Ovary (tissue), 9 donors: ENCODE data around the gene SRSF7. TPM values are rescaled to one million over a fixed set of nuclear protein-coding genes. Genes with fewer than 3 reads are reported as not detected.

ENCODE experiments used
- DNase-seq, 5 donors: peaks; one replicate each; pipeline ENCODE4 v3.0.0-alpha.2; 2019 to 2020
- H3K27ac ChIP-seq, 2 donors: fragments of 200-600 bp; one replicate each; pipeline versions ENCODE4 v1.5.1 to v1.8.0; 2019 to 2022
- H3K27me3 ChIP-seq: fragments of 200-600 bp; one replicate; pipeline ENCODE4 v1.8.0; 2022
- H3K36me3 ChIP-seq: fragments of 200-600 bp; sonication (generic); one replicate; pipeline ENCODE4 v1.5.1; 2019
- H3K4me1 ChIP-seq: one replicate; pipeline ENCODE4 v1.8.1; 2013; ENCODE audit warnings: mild to moderate bottlenecking, moderate library complexity; ENCODE audit not compliant: insufficient read depth
- H3K4me3 ChIP-seq: fragments of 200-600 bp; sonication (generic); one replicate; pipeline ENCODE4 v1.5.1; 2017
- H3K9me3 ChIP-seq, 2 donors: fragments of 200-600 bp in 1 of 2; sonication (generic) in 1 of 2; one replicate each; pipeline versions ENCODE4 v1.5.1 to v1.8.1; 2013 to 2019; ENCODE audit warnings: mild to moderate bottlenecking in 1 of 2, moderate library complexity in 1 of 2
- CTCF ChIP-seq, 3 donors: fragments of 450-650 bp in 2 of 3; fragments of 200-600 bp in 1 of 3; IDR thresholded peaks; one replicate each; pipeline versions ENCODE4 v1.5.1 to v1.8.0; 2016 to 2022; ENCODE audit warnings: antibody characterized with exemption in 3 of 3, mild to moderate bottlenecking in 1 of 3
- EP300 ChIP-seq: sonication (generic); formaldehyde crosslinking; IDR thresholded peaks from one replicate; pipeline ENCODE4 v1.6.1; 2017; ENCODE audit warnings: antibody characterized with exemption
- POLR2A ChIP-seq: fragments of 450-650 bp; IDR thresholded peaks from one replicate; pipeline ENCODE4 v1.6.1; 2017; ENCODE audit warnings: antibody characterized with exemption, mild to moderate bottlenecking, moderate library complexity
- WGBS, 3 donors: extraction: QIAGEN DNeasy Blood & Tissue Kit in 1 of 3; methylation state at CpG; one replicate each; pipeline versions ENCODE4 v1.1.5 to v1.1.7; 2013 to 2017; 5-methylcytosine and 5-hydroxymethylcytosine counted together
- intact Hi-C, 4 donors: fragments of 100-400 bp; cut with DNase I; formaldehyde crosslinking; loops; one replicate each; pipeline versions ENCODE4 v1.11.0 to v1.15.1; 2022 to 2023
- polyA plus RNA-seq, 2 donors: library from polyadenylated mRNA; stranded (reverse); fragments of 200-250 nt in 1 of 2; fragments of 350-450 nt in 1 of 2; fragmentation: Illumina TruSeq in 1 of 2; extraction: RNeasy Lipid Tissue Mini Kit (QIAGEN cat#74804) in 1 of 2; gene quantifications; one replicate each; pipeline ENCODE4 v1.2.3, GENCODE V29; 2013 to 2014
- total RNA-seq, 7 donors: library from RNA; depleted of rRNA in 2 of 7; stranded (reverse); fragments of >200 nt in 2 of 7; fragmentation: NEBNext Ultra II Directional in 3 of 7; extraction: Animal tissue kit (Norgen Biotek cat#: 25700) in 3 of 7; gene quantifications; one replicate each; pipeline versions ENCODE4 v1.1.0 to v1.2.4, GENCODE V29; 2016 to 2023
- donor health status: DM: no; HTN: no; CAD: no; lungs with moderate emphysema.
- donor health status: DM: no; HTN: no; CAD: no.
- donor health status: Bipolar disorder and iron deficiency.
- donor health status: DM: yes; HTN: yes; CAD: no.
- donor health status: DM: no; HTN: no; CAD: no.
- donor health status: DM: yes; HTN: yes; CAD: no.

SRSF7 gene
- total and polyA plus RNA-seq, 9 donors: 81.1 to 163 (median 106) TPM

- H3K27me3 ChIP-seq: no peaks in the 10 kb centered on the region
- no peaks in the 10 kb centered on the region for H3K9me3 ChIP-seq
- no peaks in the 10 kb centered on the region for H3K4me1 ChIP-seq
- no peak overlapping the region for H3K27ac ChIP-seq
- no peak for TF ChIP-seq CTCF (IDR thresholded peaks at IDR 0.05)
- no peak for TF ChIP-seq EP300
- no peak for TF ChIP-seq POLR2A
- intact Hi-C loops: no loop called here
- H3K36me3 ChIP-seq: no peaks in the 10 kb centered on the region
- H3K4me3 ChIP-seq: no peak overlapping the region
- 93 to 97% (median 96%) methylated on average over 5 of the region's 5 CpGs for WGBS, 3 donors
- DNase-seq: no peak
Observed at GRCh38 chr2:38698467-38699003, 52.6 kb downstream of the SRSF7 start.

GRCh38 chr2:38697116-38697840 lies 53.9 kb downstream of the SRSF7 start:
- Histone ChIP-seq H3K27me3 (no peaks in the 10 kb centered on the region), H3K27ac (no peak overlapping the region), H3K36me3 (no peaks in the 10 kb centered on the region), H3K4me3 (no peak overlapping the region), H3K4me1 (no peaks in the 10 kb centered on the region), H3K9me3 (no peaks in the 10 kb centered on the region)
- DNase-seq: no peak
- 75 to 81% (median 77%) methylated on average over 8 of the region's 8 CpGs for WGBS, 3 donors
- TF ChIP-seq EP300: no peak
- no peak for TF ChIP-seq POLR2A
- TF ChIP-seq CTCF (IDR thresholded peaks at IDR 0.05): no peak
- intact Hi-C loops: no loop called here

Other genes with a start within 250 kb of the SRSF7 start
- 10 to 100 TPM; 46.9 to 59.2 (median 48.9) TPM for gene HNRNPLL, start 148.4 kb downstream of the SRSF7 start, total RNA-seq
- 10 to 100 TPM; 19.1 to 40.3 TPM for gene HNRNPLL, start 148.4 kb downstream of the SRSF7 start, polyA plus RNA-seq
- gene GALM, start 85.2 kb downstream of the SRSF7 start, total RNA-seq: 10 to 100 TPM in 6 of 7 donors, 1 to 10 TPM in 1; 9.8 to 20.1 (median 12.3) TPM
- gene GALM, start 85.2 kb downstream of the SRSF7 start, polyA plus RNA-seq: 10 to 100 TPM; 12.3 to 38.7 TPM
- gene GEMIN6, start 26.8 kb upstream of the SRSF7 start, total RNA-seq: 10 to 100 TPM in 6 of 7 donors, 1 to 10 TPM in 1; 6.4 to 17.6 (median 12.1) TPM
- 10 to 100 TPM in 1 of 2 donors, 1 to 10 TPM in 1; 6.9 to 14.9 TPM for gene GEMIN6, start 26.8 kb upstream of the SRSF7 start, polyA plus RNA-seq
- gene DHX57, start 124.6 kb upstream of the SRSF7 start, total RNA-seq: 10 to 100 TPM in 6 of 7 donors, 1 to 10 TPM in 1; 8.7 to 24.4 (median 16.9) TPM
- 10 to 100 TPM; 10.6 to 16.5 TPM for gene DHX57, start 124.6 kb upstream of the SRSF7 start, polyA plus RNA-seq
- 10 to 100 TPM; 12.9 to 46.9 (median 15.9) TPM for gene MORN2, start 124.6 kb upstream of the SRSF7 start, total RNA-seq
- 10 to 100 TPM; 25.7 to 31.8 TPM for gene MORN2, start 124.6 kb upstream of the SRSF7 start, polyA plus RNA-seq
- gene ARHGEF33, start 138.5 kb upstream of the SRSF7 start, total RNA-seq: 1 to 10 TPM; 1.3 to 4.4 (median 3.4) TPM
- 1 to 10 TPM; 2.2 to 2.8 TPM for gene ARHGEF33, start 138.5 kb upstream of the SRSF7 start, polyA plus RNA-seq